HUES48 (cell line): ENCODE data around the gene ELOVL5.

Source experiments
- H3K27ac ChIP-seq: one replicate; pipeline ENCODE4 v1.7.0; 2013; ENCODE audit warnings: low read depth, low read length, inconsistent platforms
- H3K27me3 ChIP-seq: 2 replicates; pipeline ENCODE4 v1.6.1; 2013; ENCODE audit warnings: mild to moderate bottlenecking, low read length; ENCODE audit not compliant: control insufficient read depth, insufficient read depth
- H3K36me3 ChIP-seq: 2 replicates; pipeline ENCODE4 v1.6.1; 2013; ENCODE audit warnings: low read length; ENCODE audit not compliant: control insufficient read depth, insufficient read depth
- H3K4me1 ChIP-seq: 2 replicates; pipeline ENCODE4 v1.6.1; 2013; ENCODE audit warnings: mild to moderate bottlenecking, low read length; ENCODE audit not compliant: control insufficient read depth, insufficient read depth
- H3K4me3 ChIP-seq: 2 replicates; pipeline ENCODE4 v1.5.1; 2013; ENCODE audit warnings: mild to moderate bottlenecking, low read depth, low read length
- H3K9ac ChIP-seq: 2 replicates; pipeline ENCODE4 v1.6.1; 2013; ENCODE audit warnings: mild to moderate bottlenecking, low read depth, low read length, moderate library complexity
- H3K9me3 ChIP-seq: 2 replicates; pipeline ENCODE4 v1.6.1; 2013; ENCODE audit warnings: low read length; ENCODE audit not compliant: control insufficient read depth, insufficient read depth

ELOVL5 gene

GRCh38 chr6:53268858-53269608, 79.7 kb downstream of the ELOVL5 start:
- Histone ChIP-seq H3K4me3 (no peak overlapping the region), H3K36me3 (peaks cover 93% of the 10 kb centered on the region), H3K27ac (no peak overlapping the region), H3K9me3 (no peaks in the 10 kb centered on the region), H3K4me1 (no peaks in the 10 kb centered on the region), H3K9ac (no peak overlapping the region), H3K27me3 (no peaks in the 10 kb centered on the region)

- Histone ChIP-seq H3K27ac (no peak overlapping the region), H3K36me3 (peaks cover 83% of the 10 kb centered on the region), H3K9ac (no peak overlapping the region), H3K4me3 (no peak overlapping the region), H3K4me1 (no peaks in the 10 kb centered on the region), H3K27me3 (no peaks in the 10 kb centered on the region), H3K9me3 (no peaks in the 10 kb centered on the region)
Measured at GRCh38 chr6:53266553-53267090, 82.1 kb downstream of the ELOVL5 start.

DNA sequence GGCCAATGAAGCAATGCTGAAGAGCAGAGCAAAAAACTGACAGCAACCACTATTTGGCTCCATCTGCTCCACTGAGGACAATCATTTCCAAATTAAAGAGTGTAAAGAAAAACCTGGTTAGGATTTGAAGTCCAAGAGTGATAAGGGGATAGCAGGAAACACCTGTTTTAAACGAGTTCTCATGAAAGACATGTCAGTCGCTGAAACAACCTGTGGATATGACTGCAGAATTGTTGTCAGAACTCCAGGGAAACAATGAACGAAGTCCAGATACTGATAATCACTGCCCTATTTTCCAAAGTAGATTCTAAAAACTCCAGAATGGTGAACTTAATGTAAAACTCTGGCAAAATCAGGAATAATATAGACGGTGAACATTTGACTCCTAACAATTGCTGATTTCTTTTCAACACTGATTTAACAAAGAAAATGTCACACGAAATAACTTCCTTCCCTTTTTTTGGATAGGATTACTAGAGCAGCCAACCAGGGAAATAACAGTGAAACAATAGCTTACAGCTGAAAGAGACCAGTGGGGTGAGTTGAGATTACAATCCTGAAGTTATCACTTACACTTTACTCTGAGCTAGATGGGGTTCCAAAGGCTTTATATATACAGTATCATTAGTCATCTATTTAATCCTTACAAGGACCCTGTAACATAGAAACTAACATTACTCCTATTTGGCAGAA, 83.7 kb downstream of the ELOVL5 start:
- Histone ChIP-seq H3K9me3 (no peaks in the 10 kb centered on the region), H3K9ac (no peak overlapping the region), H3K27me3 (no peaks in the 10 kb centered on the region), H3K27ac (no peak overlapping the region), H3K4me1 (no peaks in the 10 kb centered on the region), H3K36me3 (peaks cover 84% of the 10 kb centered on the region), H3K4me3 (no peak overlapping the region)

GRCh38 chr6:53264337-53264736, 84.4 kb downstream of the ELOVL5 start:
- no peak overlapping the region for H3K9ac ChIP-seq
- no peaks in the 10 kb centered on the region for H3K27me3 ChIP-seq
- no peak overlapping the region for H3K27ac ChIP-seq
- H3K4me3 ChIP-seq = no peak overlapping the region
- H3K9me3 ChIP-seq = no peaks in the 10 kb centered on the region
- no peaks in the 10 kb centered on the region for H3K4me1 ChIP-seq
- H3K36me3 ChIP-seq = peaks cover 84% of the 10 kb centered on the region

GRCh38 chr6:53263917-53264316, 84.8 kb downstream of the ELOVL5 start:
- no peaks in the 10 kb centered on the region for H3K9me3 ChIP-seq
- no peak overlapping the region for H3K27ac ChIP-seq
- peaks cover 84% of the 10 kb centered on the region for H3K36me3 ChIP-seq
- H3K4me3 ChIP-seq = no peak overlapping the region
- no peak overlapping the region for H3K9ac ChIP-seq
- H3K4me1 ChIP-seq = no peaks in the 10 kb centered on the region
- no peaks in the 10 kb centered on the region for H3K27me3 ChIP-seq

DNA sequence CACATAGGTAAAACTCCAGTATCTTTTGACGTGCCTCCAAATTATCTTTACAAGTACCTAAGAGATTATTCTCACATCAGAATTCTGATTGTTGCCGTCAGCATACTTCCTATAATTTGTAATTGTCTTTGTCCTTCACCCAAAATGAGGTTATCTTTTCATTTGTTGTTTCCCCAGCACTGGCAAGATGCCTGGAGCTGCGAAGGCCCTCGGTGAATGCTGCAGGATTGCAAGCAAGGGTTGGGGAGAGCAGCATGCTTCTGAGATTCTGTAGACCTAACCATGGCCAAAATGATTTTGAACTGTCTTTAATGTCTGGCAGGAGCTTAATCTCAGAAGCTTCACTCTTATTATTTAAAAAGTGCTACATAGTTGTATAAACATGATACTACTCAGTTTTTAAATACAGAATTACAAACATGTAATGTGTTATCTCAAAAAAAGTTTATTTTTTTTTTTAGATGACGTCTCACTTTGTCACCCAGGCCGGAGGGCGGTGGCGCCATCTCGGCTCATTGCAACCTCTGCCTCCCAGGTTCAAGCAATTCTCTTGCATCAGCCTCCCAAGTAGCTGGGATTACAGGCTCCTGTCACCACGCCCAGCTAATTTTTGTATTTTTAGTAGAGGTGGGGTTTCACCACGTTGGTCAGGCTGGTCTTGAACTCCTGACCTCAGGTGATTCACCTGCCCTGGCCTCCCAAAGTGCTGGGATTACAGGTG, 88.7 kb downstream of the ELOVL5 start:
- no peaks in the 10 kb centered on the region for H3K27me3 ChIP-seq
- no peaks in the 10 kb centered on the region for H3K4me1 ChIP-seq
- H3K27ac ChIP-seq = no peak overlapping the region
- H3K36me3 ChIP-seq = peaks cover 51% of the 10 kb centered on the region
- H3K4me3 ChIP-seq = no peak overlapping the region
- H3K9me3 ChIP-seq = no peaks in the 10 kb centered on the region
- no peak overlapping the region for H3K9ac ChIP-seq

DNA sequence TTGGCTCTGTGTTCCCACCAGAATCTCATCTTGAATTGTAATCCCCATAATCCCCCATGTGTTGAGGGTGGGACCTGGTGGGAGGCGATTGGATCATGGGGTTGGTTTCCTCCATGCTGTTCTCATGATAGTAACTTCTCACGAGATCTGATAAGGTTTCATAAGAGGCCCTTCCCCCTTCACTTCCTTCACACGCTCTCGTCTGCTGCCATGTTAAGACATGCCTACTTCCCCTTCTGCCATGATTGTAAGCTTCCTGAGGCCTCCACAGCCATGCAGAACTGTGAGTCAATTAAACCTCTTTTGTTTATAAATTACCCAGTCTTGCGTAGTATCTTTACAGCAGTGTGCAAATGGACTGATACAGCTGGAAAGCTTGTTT, 90.0 kb downstream of the ELOVL5 start:
- Histone ChIP-seq H3K27me3 (no peaks in the 10 kb centered on the region), H3K9me3 (no peaks in the 10 kb centered on the region), H3K9ac (no peak overlapping the region), H3K4me1 (no peaks in the 10 kb centered on the region), H3K27ac (no peak overlapping the region), H3K4me3 (no peak overlapping the region), H3K36me3 (peaks cover 39% of the 10 kb centered on the region)

DNA sequence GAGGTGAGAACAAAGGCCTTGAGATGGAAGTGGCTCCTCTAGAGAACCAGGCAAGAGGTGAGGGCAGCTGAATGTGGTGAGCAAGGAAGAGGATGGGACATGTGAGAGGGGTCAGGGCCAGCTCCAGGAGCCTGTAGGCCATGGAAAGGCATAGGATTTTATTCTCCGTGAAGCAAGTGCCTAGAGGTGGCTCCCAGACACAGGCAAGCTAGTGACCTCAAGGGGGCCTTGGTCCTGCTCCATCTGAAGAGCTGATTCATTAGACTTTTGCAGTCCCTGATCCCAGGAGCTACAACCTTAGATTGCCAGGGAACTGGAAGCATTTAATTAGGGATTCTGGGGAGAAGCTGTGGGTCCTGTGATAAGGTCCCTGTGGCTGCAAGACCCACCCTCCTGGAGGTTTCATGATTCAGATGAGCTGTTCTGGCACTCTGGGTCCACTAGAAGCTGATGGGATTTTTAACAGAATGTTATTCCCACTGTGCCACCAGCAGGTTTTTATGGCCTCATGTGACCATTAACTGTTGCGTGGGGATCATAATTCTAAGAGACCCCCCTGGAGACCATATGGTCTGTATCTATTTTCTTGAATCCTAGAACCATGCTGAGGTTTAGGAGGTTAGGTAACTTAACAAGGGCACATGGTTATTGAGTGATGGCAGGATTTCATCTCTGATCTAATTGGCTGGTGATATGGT, 90.5 kb downstream of the ELOVL5 start:
- H3K4me1 ChIP-seq = no peaks in the 10 kb centered on the region
- H3K9me3 ChIP-seq = no peaks in the 10 kb centered on the region
- H3K27me3 ChIP-seq = no peaks in the 10 kb centered on the region
- H3K9ac ChIP-seq = no peak overlapping the region
- no peak overlapping the region for H3K27ac ChIP-seq
- no peak overlapping the region for H3K4me3 ChIP-seq
- peaks cover 39% of the 10 kb centered on the region for H3K36me3 ChIP-seq

GRCh38 chr6:53257533-53257932, 91.2 kb downstream of the ELOVL5 start:
- H3K9ac ChIP-seq = no peak overlapping the region
- H3K27ac ChIP-seq = no peak overlapping the region
- H3K9me3 ChIP-seq = no peaks in the 10 kb centered on the region
- no peaks in the 10 kb centered on the region for H3K27me3 ChIP-seq
- H3K36me3 ChIP-seq = peaks cover 36% of the 10 kb centered on the region
- no peaks in the 10 kb centered on the region for H3K4me1 ChIP-seq
- no peak overlapping the region for H3K4me3 ChIP-seq

DNA sequence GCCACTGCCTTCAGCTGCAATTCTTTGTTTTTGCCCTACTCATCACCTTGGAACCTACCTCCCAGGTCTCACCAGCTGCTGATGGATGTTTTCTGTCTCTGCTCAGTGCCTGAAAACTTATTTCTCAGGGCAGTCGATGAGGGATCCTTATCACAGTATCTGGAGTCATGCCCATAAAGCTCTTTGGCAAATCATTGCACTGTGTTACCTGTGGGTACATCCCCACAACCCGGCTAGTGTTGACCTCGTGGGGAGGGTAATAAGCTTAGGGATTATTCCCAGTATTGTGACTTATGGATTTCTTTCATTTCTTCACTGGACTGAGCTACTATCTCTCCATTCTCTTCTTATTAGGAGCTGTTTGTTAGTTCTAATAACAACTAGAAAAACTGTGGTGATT, 91.7 kb downstream of the ELOVL5 start:
- Histone ChIP-seq H3K4me1 (no peaks in the 10 kb centered on the region), H3K4me3 (no peak overlapping the region), H3K27ac (no peak overlapping the region), H3K9ac (no peak overlapping the region), H3K27me3 (no peaks in the 10 kb centered on the region), H3K9me3 (no peaks in the 10 kb centered on the region), H3K36me3 (peaks cover 30% of the 10 kb centered on the region)
